AG10803 (cell line): Measurements from ENCODE around the gene PCGF3.
"Not testable (repeated sequence)": the region's sequence is repeated elsewhere in the genome, so short reads cannot be mapped to it uniquely, and the experiment has no call there.

ENCODE experiments used
- DNase-seq: peaks from one replicate; pipeline ENCODE4 v3.0.0; 2010; ENCODE audit warnings: low read depth
- H3K4me3 ChIP-seq: 2 replicates; pipeline ENCODE4 v1.5.1; 2011; ENCODE audit warnings: mild to moderate bottlenecking, low read length, control low read depth
- CTCF ChIP-seq: conservative IDR thresholded peaks from 2 replicates; pipeline ENCODE4 v1.5.1; 2011; ENCODE audit warnings: mild to moderate bottlenecking, low read length, control low read depth, inconsistent platforms

PCGF3 gene

GRCh38 chr4:703336-704197 lies 2.1 kb upstream of the PCGF3 start:
- no peak for TF ChIP-seq CTCF
- H3K4me3 ChIP-seq = no peak overlapping the region
- no peak for DNase-seq

- TF ChIP-seq CTCF = no peak
- no peak overlapping the region for H3K4me3 ChIP-seq
- no peak for DNase-seq
Measured at GRCh38 chr4:704198-704891, 1.3 kb upstream of the PCGF3 start.

DNA sequence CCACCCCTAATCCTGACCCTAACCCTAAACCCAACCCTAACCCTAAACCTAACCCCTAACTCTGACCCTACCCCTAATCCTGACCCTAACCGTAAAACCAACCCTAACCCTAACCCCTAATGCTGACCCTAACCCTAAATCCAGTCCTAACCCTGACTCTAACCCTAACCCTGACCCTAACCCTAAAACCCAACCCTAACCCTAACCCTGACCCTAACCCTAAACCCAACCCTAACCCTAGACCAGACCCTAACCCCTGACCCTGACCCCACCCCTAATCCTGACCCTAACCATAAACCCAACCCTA lies 708 bp upstream of the PCGF3 start:
- peak overlapping the region; percentile 67 for H3K4me3 ChIP-seq
- no peak for DNase-seq
- no peak for TF ChIP-seq CTCF

DNA sequence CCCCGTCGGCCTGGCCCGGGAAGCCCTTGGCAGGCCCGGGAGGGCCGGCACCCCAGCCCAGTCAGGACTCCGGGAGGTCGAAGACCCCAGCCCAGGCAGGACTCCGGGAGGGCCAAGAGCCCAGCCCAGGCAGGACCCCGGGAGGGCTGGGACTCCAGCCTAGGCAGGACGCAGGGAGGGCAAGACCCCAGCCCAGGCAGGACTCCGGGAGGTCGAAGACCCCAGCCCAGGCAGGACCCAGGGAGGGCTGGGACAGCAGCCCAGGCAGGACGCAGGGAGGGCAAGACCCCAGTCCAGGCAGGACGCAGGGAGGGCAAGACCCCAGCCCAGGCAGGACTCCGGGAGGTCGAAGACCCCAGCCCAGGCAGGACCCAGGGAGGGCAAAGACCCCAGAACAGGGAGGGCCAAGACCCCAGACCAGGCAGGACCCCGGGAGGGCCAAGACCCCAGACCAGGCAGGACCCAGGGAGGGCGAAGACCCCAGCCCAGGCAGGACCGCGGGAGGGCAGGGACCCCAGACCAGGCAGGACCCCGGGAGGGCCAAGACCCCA lies 526 bp downstream of the PCGF3 start:
- DNase-seq = not testable (repeated sequence)
- H3K4me3 ChIP-seq = peak overlapping the region; percentile 85

DNA sequence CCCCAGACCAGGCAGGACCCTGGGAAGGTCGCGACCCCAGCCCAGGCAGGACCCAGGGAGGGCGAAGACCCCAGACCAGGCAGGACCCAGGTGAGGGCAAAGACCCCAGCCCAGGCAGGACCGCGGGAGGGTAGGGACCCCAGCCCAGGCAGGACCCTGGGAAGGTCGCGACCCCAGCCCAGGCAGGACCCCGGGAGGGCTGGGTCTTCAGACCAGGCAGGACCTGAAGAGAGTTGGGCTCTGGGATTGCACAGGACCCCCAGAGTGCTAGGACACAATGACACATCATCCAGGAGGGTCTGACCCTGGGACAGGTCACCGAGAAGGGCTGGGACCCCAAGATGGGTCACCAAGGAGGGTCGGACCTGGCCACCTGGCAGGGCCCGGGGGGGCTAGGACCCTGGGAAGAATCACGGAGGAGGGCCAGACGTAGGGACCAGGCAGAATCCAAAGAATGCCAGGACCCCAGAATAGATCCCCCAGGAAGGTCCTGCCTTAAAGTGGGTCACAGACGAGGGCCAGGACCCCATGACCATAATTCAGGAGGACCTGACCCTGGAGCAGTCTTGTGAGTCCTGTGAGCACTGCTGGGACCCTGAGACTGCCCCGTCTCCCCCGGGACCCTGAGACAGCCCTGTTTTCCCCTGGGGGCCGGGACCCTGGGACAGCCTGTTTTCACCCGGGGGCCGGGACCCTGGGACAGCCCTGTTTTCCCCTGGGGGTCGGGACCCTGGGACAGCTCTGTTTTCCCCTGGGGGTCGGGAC lies 1.4 kb downstream of the PCGF3 start:
- H3K4me3 ChIP-seq = peak overlapping the region; percentile 85
- no peak for TF ChIP-seq CTCF
- no peak for DNase-seq

DNA sequence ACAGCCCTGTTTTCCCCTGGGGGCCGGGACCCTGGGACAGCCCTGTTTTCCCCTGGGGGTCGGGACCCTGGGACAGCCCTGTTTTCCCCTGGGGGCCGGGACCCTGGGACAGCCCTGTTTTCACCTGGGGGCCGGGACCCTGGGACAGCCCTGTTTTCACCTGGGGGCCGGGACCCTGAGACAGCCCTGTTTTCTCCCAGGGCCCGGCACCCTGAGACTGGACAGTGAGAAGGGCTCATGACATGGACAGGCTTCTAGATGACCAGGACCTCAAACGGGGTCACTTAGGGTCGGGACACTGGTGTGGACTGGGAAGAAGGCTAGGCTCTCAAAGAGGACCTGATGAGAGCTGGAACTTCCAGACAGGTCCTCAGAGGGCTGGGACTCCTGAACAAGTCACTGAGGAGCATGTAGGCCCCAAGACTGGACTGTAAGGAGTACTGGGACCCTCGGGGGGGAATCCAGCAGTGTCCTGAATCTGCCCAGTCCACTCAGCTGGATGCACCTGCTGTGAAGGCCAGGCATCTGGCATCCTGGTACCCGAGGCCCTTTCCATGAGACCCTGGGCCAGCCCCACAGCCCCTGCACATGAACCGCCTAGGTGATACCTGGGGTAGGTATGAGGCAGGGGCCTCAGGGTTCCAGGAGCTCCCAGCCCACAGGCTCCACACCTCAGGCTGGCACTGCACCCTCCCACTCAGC lies 2.4 kb downstream of the PCGF3 start:
- no peak for TF ChIP-seq CTCF
- DNase-seq = no peak
- peak overlapping the region; percentile 17 for H3K4me3 ChIP-seq

- peak overlapping the region; percentile 17 for H3K4me3 ChIP-seq
- TF ChIP-seq CTCF = no peak
- DNase-seq = no peak
Measured at GRCh38 chr4:708631-708933, 3.0 kb downstream of the PCGF3 start.
